Uterus (tissue), 4 donors: ENCODE measurements around the gene TTC24. TPM values are rescaled to one million over a fixed set of nuclear protein-coding genes. Genes with fewer than 3 reads are reported as not detected.
"Not testable (repeated sequence)": the region's sequence is repeated elsewhere in the genome, so short reads cannot be mapped to it uniquely, and the experiment has no call there.

Experiments used
- DNase-seq, 2 donors: peaks; one replicate each; pipeline ENCODE4 v3.0.0-alpha.2; 2019 to 2020
- H3K27ac ChIP-seq, 2 donors: fragments of 200-600 bp; sonication (generic); 1 replicate in 1 of 2; 2 replicates in 1 of 2; pipeline ENCODE4 v1.5.1; 2016 to 2018
- H3K27me3 ChIP-seq, 2 donors: fragments of 200-600 bp; sonication (generic); one replicate each; pipeline ENCODE4 v1.5.1; 2018 to 2019; ENCODE audit warnings: control low read depth in 1 of 2
- H3K36me3 ChIP-seq, 2 donors: fragments of 200-600 bp; sonication (generic); one replicate each; pipeline ENCODE4 v1.5.1; 2019; ENCODE audit warnings: control low read depth in 1 of 2
- H3K4me1 ChIP-seq, 2 donors: fragments of 200-600 bp; sonication (generic); one replicate each; pipeline ENCODE4 v1.5.1; 2018 to 2019; ENCODE audit warnings: control low read depth in 1 of 2
- H3K4me3 ChIP-seq, 2 donors: fragments of 200-600 bp; sonication (generic); 1 replicate in 1 of 2; 2 replicates in 1 of 2; pipeline ENCODE4 v1.5.1; 2018 to 2019; ENCODE audit warnings: mild to moderate bottlenecking in 1 of 2
- H3K9me3 ChIP-seq, 2 donors: fragments of 200-600 bp; sonication (generic); one replicate each; pipeline ENCODE4 v1.5.1; 2019; ENCODE audit warnings: control low read depth in 1 of 2
- POLR2A ChIP-seq, 2 donors: fragments of 450-650 bp; IDR thresholded peaks; one replicate each; pipeline ENCODE4 v1.6.1; 2016; ENCODE audit warnings: antibody characterized with exemption in 2 of 2, mild to moderate bottlenecking in 1 of 2, moderate library complexity in 1 of 2
- intact Hi-C: fragments of 100-400 bp; cut with DNase I; formaldehyde crosslinking; loops from one replicate; pipeline ENCODE4 v1.15.1; 2023; ENCODE audit warnings: low total_unique reads
- total RNA-seq, 4 donors: library from RNA; depleted of rRNA in 3 of 4; stranded (reverse); fragments of >200 nt in 3 of 4; gene quantifications; one replicate each; pipeline versions ENCODE4 v1.1.0 to v1.2.4, GENCODE V29; 2014 to 2023
- TF ChIP-seq, protein P1 (sequence below), 4 experiments: fragments of 200-600 bp in 2 of 4; fragments of 450-650 bp in 2 of 4; sonication (generic) in 2 of 4; IDR thresholded peaks; one replicate each; pipeline ENCODE4 v1.5.1; 2016 to 2019; ENCODE audit warnings: antibody characterized with exemption in 4 of 4, mild to moderate bottlenecking in 2 of 4, moderate library complexity in 1 of 4
- donor health status: DM: yes; HTN: yes; CAD: no.

Gene TTC24
- total RNA-seq, 4 donors from 2014 or later: not detected

DNA sequence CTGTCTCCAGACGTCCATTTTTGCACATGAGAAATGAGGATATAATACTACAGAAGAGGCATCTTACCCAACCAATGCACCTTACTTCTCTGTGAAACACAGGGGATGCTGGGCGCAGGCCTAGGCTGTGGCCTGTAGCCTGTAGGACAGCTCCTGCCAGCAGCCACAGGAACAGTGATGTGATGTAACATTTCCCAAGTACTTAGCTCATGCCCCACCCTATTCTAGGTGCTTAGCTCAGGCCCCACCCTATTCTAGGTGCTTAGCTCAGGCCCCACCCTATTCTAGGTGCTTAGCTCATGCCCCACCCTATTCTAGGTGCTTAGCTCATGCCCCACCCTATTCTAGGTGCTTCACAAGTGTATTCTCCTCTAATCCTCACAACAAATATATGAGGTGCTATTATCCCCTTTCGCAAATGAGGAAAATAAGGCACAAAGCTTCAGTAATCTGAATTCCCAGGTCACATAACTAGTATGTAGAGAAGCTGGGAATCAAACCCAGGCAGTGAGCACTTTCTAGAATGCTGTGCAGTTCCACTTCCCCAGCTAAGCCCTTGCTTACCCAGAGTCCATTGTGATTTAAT is 7.5 kb downstream of the TTC24 start:
- intact Hi-C loops: no loop called here
- no peaks in the 10 kb centered on the region for H3K36me3 ChIP-seq
- no peak for TF ChIP-seq POLR2A (IDR thresholded peaks at IDR 0.05)
- TF ChIP-seq, protein P1, sequence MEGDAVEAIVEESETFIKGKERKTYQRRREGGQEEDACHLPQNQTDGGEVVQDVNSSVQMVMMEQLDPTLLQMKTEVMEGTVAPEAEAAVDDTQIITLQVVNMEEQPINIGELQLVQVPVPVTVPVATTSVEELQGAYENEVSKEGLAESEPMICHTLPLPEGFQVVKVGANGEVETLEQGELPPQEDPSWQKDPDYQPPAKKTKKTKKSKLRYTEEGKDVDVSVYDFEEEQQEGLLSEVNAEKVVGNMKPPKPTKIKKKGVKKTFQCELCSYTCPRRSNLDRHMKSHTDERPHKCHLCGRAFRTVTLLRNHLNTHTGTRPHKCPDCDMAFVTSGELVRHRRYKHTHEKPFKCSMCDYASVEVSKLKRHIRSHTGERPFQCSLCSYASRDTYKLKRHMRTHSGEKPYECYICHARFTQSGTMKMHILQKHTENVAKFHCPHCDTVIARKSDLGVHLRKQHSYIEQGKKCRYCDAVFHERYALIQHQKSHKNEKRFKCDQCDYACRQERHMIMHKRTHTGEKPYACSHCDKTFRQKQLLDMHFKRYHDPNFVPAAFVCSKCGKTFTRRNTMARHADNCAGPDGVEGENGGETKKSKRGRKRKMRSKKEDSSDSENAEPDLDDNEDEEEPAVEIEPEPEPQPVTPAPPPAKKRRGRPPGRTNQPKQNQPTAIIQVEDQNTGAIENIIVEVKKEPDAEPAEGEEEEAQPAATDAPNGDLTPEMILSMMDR (IDR thresholded peaks at IDR 0.05): no peak
- no peak for DNase-seq
- H3K4me1 ChIP-seq: no peaks in the 10 kb centered on the region
- no peaks in the 10 kb centered on the region for H3K9me3 ChIP-seq
- H3K27me3 ChIP-seq: no peaks in the 10 kb centered on the region
- no peak overlapping the region for H3K27ac ChIP-seq
- no peak overlapping the region for H3K4me3 ChIP-seq

DNA sequence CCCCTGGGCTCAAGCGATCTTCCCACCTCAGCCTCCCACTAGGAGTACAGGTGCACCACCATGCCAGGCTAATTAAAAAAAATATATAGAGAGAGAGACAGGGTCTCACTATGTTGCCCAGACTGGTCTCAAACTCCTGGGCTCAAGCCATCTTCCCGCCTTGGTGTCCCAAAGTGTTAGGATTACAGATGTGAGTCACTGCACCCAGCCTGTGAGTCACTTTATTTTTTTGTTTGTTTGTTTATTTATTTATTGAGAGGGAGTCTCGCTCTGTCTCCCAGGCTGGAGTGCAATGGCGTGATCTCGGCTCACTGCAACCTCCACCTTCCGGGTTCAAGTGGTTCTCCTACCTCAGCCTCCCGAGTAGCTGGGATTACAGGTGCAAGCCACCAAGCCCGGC is 8.4 kb downstream of the TTC24 start:
- DNase-seq, H3K4me3 ChIP-seq, H3K4me1 ChIP-seq, H3K9me3 ChIP-seq, H3K36me3 ChIP-seq, H3K27me3 ChIP-seq, intact Hi-C loops, H3K27ac ChIP-seq: not testable (repeated sequence)

DNA sequence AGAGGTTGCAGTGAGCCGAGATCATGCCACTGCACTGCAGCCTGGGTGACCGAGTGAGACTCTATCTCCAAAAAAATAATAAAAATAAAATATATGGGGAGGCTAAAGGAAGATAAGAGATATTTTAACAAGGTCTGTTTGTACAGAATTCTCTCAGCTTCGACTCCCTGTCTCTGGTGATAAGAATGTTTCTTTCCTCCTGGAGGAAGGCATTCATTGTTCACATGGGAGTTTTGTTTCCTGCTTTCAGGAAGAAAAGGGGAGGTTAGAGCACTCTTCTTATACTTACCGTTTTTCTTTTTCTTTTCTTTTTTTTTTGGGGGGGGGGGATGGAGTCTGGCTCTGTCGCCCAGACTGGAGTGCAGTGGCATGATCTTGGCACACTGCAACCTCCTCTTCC is 10.0 kb downstream of the TTC24 start:
- H3K4me3 ChIP-seq: no peak overlapping the region
- no peak overlapping the region for H3K27ac ChIP-seq
- no peaks in the 10 kb centered on the region for H3K27me3 ChIP-seq
- DNase-seq: no peak
- TF ChIP-seq, protein P1 (IDR thresholded peaks at IDR 0.05): no peak
- no peak for TF ChIP-seq POLR2A (IDR thresholded peaks at IDR 0.05)
- H3K4me1 ChIP-seq: no peaks in the 10 kb centered on the region
- H3K36me3 ChIP-seq: no peaks in the 10 kb centered on the region
- intact Hi-C loops: no loop called here
- no peaks in the 10 kb centered on the region for H3K9me3 ChIP-seq

DNA sequence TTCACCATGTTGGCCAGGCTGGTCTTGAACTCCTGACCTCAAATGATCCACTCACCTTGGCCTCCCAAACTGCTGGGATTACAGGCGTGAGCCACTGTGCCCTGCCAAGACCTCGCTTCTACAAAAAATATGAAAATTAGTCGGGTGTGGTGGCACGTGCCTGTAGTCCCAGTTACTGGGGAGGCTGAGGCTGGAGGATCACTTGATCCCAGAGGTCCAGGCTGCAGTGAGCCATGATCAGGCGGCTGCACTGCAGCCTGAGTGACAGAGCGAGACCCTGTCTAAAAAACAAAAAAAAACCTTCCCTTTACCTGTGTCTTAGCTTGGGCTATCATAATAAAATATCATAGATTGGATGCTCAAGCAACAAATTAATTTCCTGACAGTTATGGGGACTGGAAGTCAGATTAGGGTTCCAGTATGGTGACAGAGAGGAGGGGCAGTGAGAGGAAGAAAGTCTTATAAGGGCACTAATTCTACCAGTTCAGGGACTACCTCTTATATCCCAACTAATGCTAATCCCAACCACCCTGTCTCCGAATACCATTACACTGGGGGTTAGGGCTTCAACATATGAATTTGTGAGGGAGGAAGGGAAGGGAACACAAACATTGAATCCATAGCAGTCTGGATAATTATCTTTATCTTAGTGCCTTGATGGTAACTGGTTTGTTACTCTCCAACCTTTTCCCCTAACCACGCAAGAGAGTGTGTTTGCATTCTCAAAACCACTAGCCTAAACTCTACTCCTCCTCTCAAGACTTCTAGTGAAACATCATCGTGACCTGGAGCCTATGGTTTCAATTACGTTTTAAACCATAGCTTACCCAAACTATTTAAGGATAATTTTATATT is 11.0 kb downstream of the TTC24 start:
- no peaks in the 10 kb centered on the region for H3K36me3 ChIP-seq
- H3K4me1 ChIP-seq: no peaks in the 10 kb centered on the region
- H3K27ac ChIP-seq: peak overlapping the region; percentile 87 to 93
- DNase-seq: no peak
- intact Hi-C loops: no loop called here
- no peaks in the 10 kb centered on the region for H3K9me3 ChIP-seq
- TF ChIP-seq POLR2A (IDR thresholded peaks at IDR 0.05): no peak
- TF ChIP-seq, protein P1 (IDR thresholded peaks at IDR 0.05): no peak
- H3K27me3 ChIP-seq: no peaks in the 10 kb centered on the region
- H3K4me3 ChIP-seq: no peak overlapping the region

DNA sequence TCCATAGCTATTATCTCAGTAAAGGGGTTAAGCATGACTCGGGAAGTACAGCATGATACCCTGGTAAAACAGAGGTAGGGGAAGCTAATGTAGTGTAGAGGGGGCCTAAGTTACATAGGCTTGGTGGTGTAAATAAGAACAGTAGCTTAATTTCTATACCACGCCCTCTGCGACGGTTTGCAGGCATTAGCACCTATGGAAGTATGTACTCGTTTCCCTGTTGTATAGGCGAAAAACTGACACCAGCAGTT is 11.6 kb downstream of the TTC24 start:
- Histone ChIP-seq H3K4me3 (peak overlapping the region; percentile 66 to 68), H3K27me3 (no peaks in the 10 kb centered on the region), H3K9me3 (no peaks in the 10 kb centered on the region), H3K27ac (peak overlapping the region; percentile 87 to 93), H3K4me1 (no peaks in the 10 kb centered on the region), H3K36me3 (no peaks in the 10 kb centered on the region)
- no peak for TF ChIP-seq POLR2A (IDR thresholded peaks at IDR 0.05)
- TF ChIP-seq, protein P1 (IDR thresholded peaks at IDR 0.05): no peak
- no peak for DNase-seq
- intact Hi-C loops: no loop called here
